RPMI7951 (cell line): ENCODE data around the gene DUSP6. TPM values are rescaled to one million over a fixed set of nuclear protein-coding genes. Genes with fewer than 3 reads are reported as not detected.

Experiments
- total RNA-seq: library from RNA; depleted of rRNA; stranded (reverse); fragments of >200 nt; shearing (Covaris generic); gene quantifications from 2 replicates; pipeline ENCODE4 v1.2.3, GENCODE V29; 2014; rRNA removed

The DUSP6 gene
- total RNA-seq, 1 experiment from 2014 or later, result 39.8 TPM

Other genes with a start within 250 kb of the DUSP6 start
- gene GALNT4, start 172.3 kb upstream of the DUSP6 start, total RNA-seq, result 5.3 and 6.9 TPM in 2 replicates
- 10.7 and 19.9 TPM in 2 replicates for gene POC1B, start 173.5 kb upstream of the DUSP6 start, total RNA-seq